IPS-NIHi7 (cell line): ENCODE data around the gene ZNF844.
A peak's percentile ranks its signal among the peaks of the same experiment; 100 is the strongest.
"Not testable (repeated sequence)": the region's sequence is repeated elsewhere in the genome, so short reads cannot be mapped to it uniquely, and the experiment has no call there.

ENCODE experiments used
- DNase-seq: peaks from one replicate; pipeline ENCODE4 v3.0.0; 2012; ENCODE audit warnings: mixed read lengths; ENCODE audit errors: extremely low spot score

ZNF844 gene

DNA sequence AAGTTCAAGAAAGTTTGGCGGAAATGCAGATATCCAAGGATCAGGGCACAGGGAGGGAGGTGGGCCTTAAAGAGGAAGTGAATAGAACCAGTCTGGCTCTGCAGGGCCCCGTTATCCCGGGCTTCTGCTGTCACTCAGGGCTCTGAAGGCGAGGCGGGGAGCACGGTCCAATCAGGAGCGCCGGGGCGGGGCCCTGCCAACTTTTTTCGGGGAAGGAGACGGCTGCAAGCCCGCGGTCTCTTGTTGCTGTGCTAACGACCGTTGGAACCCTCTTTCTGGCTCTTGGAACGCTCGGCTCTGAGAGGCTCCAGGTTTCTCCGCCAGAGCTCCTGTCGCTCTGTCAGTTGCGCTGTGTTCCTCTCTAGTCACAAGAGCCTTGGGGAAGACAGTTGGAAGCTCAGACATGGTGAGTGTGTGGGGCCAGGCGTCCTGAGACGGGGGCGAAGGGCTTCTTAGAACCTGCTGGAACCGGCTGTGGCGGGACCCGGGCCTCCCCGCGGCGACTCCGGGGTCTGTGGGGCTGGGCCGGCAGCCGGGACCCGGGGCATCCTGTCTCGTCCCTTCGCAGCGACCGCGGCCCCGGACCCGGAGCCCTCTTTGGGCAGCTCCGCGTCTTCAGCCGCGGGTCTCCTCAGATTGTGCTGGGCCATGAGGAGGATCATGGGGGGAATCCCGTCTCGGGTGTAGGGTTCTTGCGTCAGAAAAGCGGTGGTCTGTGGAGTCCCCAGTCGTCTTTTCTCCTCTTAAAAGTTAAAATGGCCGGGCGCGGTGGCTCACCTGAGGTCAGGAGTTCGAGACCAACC lies 27.7 kb downstream of the ZNF844 start:
- DNase-seq: peak; percentile 97

DNA sequence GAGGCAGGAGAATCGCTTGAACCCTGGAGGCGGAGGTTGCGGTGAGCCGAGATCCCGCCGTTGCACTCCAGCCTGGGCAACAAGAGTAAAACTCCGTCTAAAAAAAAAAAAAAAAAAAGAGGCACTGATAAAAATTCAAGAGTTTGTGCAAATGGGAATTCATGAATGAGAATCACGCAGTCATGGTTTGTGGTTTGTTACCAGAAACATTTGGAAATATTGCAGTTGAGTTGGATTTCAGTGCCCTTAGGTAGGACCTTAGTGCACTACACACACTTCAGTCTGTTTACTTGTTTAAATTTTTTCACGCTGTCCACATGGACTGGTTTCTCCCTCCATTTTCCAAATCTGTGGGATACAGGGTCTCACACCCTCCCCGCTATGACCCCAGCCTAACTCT lies 28.4 kb downstream of the ZNF844 start:
- peak; percentile 7 for DNase-seq

DNA sequence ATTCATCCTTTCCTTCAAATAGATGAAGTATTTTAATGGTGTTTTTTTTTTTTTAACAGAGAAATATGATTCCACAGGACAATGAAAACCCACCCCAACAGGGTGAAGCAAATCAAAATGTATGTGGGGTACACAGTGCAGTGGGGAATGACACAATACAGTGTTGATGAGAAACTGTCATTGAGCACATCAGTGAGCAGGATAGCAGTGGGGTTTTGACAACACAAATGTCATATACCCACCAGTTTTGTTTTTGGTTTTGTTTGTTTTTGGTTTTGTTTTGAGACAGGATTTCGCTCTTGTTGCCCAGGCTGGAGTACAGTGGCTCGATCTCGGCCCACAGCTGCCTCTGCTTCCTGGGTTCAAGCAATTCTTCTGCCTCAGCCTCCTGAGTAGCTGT lies 29.2 kb downstream of the ZNF844 start:
- DNase-seq: no peak

DNA sequence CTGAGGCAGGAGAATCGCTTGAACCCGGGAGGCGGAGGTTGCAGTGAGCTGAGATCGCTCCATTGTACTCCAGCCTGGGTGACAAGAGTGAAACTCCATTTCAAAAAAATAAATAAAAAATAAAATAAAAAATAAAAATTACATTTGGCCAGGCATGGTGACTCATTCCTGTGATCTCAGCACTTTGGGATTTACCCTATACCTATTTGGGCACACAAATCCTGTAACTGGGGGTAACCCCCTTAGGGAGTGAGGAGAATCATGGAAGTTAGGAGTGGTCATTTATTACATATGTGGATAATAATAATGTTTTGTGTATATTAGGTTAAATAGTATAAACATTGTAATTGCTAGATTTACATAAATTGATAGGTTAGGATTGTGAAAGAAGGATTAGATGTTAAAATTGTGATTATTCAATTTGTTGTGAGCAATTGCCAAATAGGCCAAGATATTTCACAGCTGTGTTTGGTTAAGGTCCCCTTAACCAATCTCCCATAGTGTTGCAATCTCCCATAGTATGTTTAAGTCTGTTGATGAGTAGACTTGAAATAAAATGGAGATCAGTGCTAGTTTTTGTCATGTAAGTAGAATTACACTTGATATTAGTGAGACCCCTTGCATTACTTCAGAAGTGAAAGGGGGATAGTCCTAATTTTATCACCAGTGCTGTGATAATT lies 30.7 kb downstream of the ZNF844 start:
- DNase-seq: no peak

DNA sequence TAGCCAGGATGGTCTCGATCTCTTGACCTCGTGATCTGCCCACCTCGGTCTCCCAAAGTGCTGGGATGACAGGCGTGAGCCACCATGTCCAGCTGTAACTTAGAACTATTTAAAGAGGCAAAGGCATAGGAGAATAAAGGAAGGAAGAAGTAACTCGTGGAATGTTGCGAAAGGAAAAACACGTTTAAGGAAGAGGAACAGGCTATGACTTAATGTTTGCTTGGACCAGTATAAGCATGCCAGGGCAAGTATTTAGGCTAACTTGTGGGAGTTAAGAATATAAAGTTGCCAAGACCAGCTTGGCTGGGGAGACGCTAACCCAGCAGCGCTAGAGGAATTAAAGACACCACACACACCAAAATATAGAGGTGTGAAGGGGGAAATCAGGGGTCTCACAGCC lies 33.5 kb downstream of the ZNF844 start:
- DNase-seq: no peak

DNA sequence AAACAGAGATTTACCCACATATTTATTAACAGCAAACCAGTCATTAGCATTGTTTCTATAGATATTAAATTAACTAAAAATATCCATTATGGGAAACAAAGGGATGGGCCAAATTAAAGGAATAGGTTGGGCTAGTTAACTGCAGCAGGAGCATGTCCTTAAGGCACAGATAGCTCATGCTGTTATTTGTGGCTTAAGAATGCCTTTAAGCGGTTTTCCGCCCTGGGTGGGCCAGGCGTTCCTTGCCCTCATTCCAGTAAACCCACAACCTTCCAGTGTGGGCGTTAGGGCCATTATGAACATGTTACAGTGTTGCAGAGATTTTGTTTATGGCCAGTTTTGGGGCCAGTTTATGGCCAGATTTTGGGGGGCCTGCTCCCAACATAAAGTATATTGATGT lies 39.4 kb downstream of the ZNF844 start:
- DNase-seq: not testable (repeated sequence)

DNA sequence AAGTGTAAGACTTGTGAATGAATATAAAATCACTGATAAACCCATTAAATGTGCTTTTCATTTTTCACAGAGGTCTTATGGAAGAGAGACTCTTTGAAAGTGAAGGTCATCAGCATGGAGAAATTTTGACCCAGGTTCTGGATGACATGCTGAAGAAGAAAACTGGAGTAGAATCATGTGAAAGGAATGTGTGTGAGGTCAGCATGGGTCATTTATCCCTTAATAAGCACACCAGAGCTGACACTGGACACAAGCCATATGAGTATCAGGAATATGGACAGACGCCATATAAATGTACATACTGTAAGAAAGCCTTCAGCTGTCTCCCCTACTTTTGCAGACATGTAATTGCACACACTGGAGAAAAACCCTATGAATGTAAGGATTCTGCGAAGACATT lies 46.6 kb downstream of the ZNF844 start:
- no peak for DNase-seq

DNA sequence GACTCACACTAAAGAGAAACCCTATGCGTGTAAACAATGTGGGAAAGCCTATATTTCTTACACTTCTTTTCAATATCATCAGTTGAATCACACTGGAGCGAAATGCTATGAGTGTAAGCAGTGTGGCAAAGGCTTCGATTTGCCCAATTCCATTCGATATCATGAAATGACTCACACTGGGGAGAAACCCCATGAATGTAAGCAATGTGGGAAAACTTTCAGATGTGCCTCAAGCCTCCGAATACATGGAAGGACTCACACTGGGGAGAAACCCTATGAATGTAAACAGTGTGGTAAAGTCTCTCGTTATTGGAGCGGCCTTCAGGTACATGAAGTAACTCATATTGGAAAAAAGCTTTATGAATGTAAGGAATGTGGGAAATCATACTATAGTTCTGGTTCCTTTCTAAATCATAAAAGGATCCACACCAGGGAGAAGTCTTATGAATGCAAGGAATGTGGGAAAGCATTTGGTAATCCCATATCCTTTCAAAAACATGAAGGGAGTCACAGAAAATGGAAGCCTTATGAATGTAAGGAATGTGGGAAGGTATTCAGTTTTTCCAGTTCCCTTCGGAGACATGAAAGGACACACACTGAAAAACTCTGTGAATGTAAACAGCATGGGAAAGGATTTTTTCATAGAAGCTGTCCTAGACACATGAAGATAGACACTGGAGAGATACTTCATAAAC lies 47.6 kb downstream of the ZNF844 start:
- DNase-seq: no peak

DNA sequence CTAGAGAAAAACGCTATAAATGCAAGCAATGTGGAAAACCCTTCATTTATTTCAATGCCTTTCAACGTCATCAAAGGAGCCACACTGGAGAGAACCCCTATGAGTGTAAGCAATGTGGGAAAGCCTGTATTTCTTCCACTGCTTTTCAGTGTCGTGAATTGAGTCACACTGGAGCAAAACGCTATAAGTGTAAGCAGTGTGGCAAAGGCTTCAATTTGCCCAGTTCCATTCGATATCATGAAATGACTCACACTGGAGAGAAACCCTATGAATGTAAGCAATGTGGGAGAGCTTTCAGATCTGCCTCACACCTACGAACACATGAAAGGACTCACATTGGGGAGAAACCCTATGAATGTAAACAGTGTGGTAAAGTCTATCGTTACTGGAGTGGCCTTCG lies 48.2 kb downstream of the ZNF844 start:
- DNase-seq: no peak

DNA sequence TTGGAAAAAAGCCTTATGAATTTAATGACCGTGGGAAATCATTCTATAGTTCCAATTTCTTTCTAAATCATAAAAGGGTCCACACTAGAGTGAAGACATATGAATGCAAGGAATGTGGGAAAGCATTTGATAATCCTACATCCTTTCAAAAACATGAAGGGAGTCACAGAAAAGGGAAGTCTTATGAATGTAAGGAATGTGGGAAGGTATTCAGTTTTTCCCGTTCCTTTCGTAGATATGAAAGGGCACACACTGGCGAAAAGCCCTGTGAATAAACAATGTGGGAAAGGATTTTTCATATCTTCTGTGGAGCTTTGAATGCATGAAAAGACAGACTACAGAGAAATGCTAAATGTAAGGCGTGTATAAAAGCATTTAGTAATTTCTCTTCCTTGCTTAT lies 48.6 kb downstream of the ZNF844 start:
- no peak for DNase-seq

DNA sequence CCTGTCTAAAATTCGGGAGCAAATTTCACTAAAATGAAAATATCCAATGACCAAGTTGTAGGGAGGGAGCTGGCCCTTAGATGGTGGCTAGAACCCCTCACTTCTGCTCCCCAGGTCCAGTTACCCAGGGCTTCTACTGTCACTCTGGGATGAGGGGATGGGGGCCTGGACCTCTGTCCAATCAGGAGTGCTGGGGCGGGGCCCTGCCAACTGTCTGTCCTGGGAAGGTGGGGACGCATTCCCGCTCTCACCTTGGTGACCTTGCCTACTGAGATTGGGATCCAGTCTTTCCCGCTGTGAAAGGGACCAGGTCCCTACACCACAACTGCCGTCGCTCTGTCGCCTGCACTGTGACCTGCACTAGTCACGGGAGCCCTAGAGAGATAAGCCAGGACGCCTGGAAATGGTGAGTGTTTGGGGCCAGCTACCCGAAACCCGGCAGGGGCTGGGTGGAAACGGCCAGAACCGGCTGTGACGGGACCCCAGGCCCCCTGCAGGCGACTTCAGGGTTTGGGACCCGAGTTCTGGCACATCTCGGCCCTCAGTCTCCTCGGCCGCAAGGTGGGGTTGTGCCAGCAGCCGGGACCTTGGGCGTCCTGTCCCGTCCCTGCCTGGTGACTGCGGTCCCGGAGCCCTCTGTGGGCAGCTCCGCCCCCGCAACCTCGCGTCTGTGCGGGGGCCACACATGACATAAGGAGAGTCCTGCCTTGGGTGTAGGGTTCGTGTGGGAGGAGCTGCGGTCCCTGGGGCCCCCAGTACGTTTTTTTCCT lies 52.9 kb downstream of the ZNF844 start:
- peak; percentile 22 for DNase-seq

DNA sequence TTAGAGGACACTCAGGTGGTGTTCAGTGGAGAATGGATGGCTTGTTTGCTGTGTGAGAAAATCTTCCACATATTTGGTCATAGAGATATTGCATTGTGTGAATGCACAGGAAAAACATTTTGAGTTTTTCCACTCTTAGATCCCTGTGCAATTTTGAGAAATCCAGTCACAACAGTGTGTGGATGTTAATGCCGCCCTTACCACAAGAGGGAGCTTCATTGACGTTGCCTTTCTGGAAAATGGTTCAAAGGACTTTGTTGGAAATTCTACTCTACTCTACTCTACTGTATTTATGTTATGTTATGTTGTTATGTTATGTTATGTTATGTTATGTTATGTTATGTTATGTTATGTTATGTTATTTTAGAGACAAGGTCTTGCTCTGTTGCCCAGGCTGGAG lies 62.2 kb downstream of the ZNF844 start:
- peak; percentile 30 for DNase-seq
